Ramos (cell line): ENCODE measurements around the gene POU2F2.

Source experiments
- in situ Hi-C: fragments of 300-500 bp; cut with MboI; formaldehyde crosslinking; loops from one replicate; pipeline ENCODE4 v1.14.3; 2022; ENCODE audit warnings: low sequenced_read_pairs; ENCODE audit not compliant: unreplicated experiment

Gene POU2F2

GRCh38 chr19:42086770-42087550, 45.3 kb downstream of the POU2F2 start:
- in situ Hi-C loops, result no loop called here

DNA sequence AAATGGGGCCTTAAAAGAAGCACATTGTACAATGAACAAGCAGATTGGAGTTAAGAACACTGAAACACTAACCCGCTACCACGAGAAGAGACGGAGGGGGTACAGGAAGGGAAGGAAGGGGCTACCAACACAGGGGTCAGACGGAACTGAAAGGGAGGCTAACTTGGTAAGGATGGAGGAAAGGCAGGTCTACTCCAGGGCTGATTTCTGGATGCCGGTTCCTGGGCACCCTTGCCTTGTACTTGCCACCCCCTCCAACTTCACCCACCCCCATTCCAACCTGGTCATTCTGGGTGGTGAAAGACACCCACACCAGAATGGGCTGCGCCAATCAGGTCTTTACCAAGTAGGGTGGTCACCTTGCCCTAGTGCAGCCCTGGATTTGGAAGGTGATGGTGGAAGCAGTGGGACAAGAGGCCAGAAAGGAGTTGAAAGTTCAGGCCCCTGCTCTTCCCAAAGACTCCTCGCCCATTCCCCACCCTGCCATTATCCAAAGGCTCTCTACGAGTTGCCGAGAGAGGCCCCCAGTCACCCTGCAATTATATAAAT, 46.0 kb downstream of the POU2F2 start:
- in situ Hi-C loops, result no loop called here

DNA sequence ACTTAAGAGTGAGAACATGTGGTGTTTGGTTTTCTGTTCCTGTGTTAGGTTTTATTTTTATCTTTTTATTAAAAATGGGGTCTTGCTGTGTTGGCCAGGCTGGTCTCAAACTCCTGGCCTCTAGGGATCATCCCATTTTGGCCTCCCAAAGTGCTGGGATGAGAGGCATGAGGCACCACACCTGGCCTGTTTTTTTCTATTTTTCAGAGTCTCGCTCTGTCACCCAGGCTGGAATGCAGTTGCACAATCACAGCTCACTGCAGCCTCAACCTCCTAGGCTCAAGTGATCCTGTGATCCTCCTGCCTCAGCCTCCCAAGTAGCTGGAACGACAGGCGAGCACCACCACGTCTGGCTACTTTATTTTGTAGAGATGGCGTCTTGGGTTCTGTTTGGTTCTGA, 48.7 kb downstream of the POU2F2 start:
- in situ Hi-C loops, result no loop called here

DNA sequence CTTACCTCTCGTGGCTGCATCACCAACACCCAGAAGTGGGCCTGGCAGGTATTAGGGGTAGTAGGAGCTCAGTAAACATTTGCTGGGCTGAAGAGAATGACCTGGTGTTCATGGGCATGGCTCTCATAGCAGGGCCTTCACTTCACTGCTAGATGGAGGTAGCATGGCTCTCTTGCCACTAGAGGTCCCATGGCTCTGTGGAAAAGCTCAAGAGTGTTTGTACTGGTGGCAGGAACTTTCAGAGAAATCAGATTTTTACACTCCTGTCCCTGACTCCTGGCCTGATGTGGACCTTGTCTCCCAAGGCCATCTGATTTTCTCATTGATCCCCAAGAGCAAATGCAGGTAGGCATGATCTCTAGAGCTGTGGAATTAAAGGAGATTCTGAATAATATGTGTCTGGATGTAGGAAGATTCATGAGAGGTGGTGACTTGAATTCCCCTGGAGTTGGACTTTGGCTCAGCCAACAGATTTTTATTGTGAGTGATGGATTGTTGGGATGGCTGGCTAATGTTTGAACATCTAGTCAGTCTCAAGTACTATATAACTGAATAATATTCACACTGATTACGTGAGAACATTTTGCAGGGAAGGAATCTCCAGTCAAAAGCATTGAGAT, 50.6 kb downstream of the POU2F2 start:
- in situ Hi-C loops, result no loop called here

DNA sequence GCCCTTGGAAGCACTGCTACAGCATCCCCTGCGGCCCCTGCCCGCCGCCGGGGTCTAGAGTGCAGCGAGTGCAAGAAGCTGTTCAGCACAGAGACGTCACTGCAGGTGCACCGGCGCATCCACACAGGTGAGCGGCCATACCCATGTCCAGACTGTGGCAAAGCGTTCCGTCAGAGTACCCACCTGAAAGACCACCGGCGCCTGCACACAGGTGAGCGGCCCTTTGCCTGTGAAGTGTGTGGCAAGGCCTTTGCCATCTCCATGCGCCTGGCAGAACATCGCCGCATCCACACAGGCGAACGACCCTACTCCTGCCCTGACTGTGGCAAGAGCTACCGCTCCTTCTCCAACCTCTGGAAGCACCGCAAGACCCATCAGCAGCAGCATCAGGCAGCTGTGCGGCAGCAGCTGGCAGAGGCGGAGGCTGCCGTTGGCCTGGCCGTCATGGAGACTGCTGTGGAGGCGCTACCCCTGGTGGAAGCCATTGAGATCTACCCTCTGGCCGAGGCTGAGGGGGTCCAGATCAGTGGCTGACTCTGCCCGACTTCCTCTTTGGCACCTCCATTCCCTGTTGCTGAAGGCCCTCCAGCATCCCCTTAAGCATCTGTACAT, 51.4 kb downstream of the POU2F2 start:
- in situ Hi-C loops, result no loop called here

GRCh38 chr19:42079886-42080763, 52.1 kb downstream of the POU2F2 start:
- in situ Hi-C loops, result no loop called here

DNA sequence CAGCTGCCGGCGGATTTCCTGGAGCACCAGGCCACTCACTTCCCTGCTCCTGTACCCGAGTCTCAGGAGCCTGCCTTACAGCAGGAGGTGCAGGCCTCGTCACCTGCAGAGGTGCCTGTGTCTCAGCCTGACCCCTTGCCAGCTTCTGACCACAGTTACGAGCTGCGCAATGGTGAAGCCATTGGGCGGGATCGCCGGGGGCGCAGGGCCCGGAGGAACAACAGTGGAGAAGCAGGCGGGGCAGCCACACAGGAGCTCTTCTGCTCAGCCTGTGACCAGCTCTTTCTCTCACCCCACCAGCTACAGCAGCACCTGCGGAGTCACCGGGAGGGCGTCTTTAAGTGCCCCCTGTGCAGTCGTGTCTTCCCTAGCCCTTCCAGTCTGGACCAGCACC, 53.0 kb downstream of the POU2F2 start:
- in situ Hi-C loops, result no loop called here

- in situ Hi-C loops, result no loop called here
These were observed 53.5 kb downstream of the POU2F2 start for GRCh38 chr19:42078538-42079275.

DNA sequence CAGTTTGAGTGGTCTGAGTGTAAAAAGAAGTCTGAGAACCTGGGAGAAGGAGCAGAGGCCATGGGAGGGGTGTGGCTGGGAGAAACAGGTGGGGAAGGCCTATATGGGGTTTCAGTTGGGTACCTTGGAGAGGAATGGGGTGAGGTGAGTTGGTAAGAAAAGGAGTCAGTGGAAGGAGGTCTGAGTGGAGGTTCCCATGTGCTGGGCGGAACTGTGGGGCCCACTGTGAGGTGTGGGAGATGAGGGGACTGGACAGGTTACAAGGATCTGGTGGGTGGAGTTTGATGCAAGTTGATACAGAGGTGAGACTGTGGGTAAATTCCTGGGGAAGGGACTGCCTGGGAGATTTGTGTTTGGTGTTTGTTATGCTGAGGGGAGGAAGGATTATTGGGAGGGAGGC, 54.2 kb downstream of the POU2F2 start:
- in situ Hi-C loops, result no loop called here

GRCh38 chr19:42076380-42076944, 55.8 kb downstream of the POU2F2 start:
- in situ Hi-C loops, result no loop called here

GRCh38 chr19:42075616-42076379, 56.4 kb downstream of the POU2F2 start, which contains the start of gene ZNF574:
Gene ZNF574, plus strand, starts transcription at chr19:42076166. Its CDS starts 2,441 bp downstream, at chr19:42078607.
- in situ Hi-C loops, result no loop called here

DNA sequence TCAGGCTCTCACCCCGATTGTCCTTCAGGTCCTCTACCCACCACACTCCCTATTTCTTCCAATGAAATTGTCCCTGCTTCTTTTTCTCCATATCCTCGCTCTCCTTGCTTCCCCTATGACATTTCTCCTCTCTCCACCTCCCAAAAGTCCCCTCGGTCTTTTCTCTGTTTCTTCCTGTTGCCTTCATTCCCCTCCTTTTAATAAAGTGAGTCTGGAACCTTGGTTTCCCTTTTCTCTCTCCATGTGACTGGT, 57.0 kb downstream of the POU2F2 start:
- in situ Hi-C loops, result no loop called here

DNA sequence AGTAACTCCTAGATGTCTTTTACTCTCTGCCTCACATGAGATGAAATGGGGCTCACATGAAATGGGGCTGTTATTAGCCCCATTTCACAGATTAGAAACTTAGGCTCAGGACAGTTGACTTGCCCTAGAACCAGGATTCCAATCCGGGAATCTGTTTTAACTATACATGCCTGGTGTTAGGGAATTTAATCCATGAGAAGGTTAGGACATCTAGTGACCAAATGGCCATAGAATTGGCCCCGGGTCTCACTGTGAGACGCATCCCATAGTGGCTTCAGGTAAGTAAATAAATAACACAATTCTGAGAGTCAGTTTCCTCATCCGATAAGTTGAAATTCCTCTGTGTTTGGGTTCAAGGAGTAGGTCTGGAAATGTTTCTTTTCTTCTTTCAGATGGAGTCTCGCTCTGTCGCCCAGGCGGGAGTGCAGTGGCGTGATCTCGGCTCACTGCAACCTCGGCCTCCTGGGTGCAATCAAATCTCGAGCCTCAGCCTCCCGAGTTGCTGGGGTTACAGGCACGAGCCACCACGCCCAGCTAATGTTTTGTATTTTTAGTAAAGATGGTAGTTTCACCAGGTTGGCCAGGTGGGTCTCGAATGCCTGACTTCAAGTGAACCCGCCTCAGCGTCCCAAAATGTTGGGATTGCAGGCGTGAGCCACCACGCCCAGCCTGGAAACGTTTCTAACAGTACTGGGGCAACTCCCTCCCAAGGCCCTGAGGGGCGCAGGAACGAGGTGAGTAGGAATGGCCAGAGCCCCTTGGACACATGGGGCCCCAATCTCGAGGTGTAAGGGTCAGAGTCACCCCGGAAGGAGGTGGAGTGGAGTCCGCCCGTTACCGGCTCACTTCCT, 57.5 kb downstream of the POU2F2 start:
- in situ Hi-C loops, result no loop called here

GRCh38 chr19:42071247-42071646, 61.0 kb downstream of the POU2F2 start:
- in situ Hi-C loops, result no loop called here

DNA sequence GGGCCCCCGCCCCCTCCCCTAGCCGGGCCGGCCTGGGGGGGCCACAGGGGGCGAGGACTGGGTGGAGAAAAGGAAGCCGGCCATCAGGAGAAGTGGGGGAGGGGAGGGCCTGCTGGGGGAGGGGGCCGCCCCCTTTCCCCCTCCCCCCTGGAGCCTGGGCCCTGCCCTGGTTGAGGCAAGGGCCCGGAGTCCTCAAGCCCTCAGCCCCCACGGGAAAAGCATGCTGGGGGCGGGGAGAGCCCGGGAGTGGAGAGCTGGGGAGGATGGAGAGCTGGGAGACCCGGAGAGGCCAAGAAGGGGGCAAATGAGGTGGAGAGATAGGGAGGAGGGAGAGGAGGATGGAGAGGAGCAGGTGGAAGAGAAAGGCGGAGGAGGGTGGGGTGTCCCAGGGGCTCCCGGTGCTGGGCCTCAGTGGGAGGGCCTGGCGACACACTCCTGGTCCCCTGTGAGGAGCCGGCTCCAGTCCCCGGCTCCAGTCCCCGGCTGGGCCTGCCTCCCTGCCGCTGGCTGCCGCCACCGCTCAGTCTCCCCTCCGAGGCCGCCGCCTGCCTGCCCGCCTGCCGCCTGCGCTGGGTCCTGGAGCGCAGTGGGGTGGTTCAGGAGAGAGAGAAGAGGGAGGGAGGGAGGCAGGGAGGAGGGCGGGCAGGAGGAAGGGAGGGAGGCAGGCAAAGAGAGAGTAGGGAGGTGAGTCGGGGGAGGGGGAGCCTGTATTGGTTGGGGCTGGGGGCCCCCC, 62.5 kb downstream of the POU2F2 start, which contains the start of gene GRIK5:
GRIK5 (minus strand) TSS at position 588 of the 733 bp plus-strand sequence. CDS start 4,436 bp downstream, outside the sequence.
- in situ Hi-C loops, result no loop called here

DNA sequence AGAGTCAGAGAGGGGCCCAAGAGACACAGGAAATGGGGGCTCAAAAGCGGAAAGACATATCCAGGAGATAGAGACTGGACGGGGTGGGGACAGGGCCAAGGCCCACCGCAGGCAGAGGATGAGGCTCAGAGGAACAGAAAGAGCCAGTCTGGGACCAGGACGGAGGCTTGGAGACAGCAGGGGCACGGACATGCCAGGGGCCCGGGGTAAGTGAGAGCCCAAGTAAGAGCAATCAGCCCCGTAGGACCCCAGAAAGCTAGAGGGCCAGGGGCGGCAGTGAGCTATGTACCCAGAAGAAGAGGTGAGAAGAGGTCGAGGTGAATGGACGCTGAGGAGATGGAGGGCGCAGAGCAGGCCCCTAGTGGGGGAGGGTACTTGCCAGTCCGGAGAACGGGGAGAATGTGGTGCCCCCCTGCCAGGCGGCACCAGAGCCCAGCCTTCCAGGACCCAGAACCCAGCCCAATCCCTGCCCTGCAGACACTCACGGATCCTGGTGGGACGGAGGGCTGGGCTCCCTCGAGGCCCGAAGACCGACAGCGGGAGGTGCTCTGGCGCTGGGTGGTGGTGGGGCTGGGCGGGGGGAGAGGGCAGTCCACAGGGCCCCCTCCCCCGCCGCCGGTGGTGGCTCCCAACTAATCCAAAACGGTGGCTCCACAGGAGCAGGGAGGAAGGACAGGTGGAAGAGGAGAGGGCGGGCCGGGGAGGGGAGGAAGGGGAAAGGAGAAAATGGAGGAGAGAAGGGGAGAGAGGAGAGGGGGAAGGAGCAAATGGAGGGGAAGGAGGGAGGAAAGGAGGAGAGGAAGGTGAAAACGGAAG, 63.3 kb downstream of the POU2F2 start:
- in situ Hi-C loops, result no loop called here
